GM21367 (cell line): ENCODE measurements around the gene CAT.
"Not testable (repeated sequence)": the region's sequence is repeated elsewhere in the genome, so short reads cannot be mapped to it uniquely, and the experiment has no call there.

ENCODE experiments used
- ATAC-seq: cut with Tn5 transposase; IDR thresholded peaks from one replicate; pipeline ENCODE4 v1.9.1; 2021; ENCODE audit not compliant: unreplicated experiment

CAT gene

GRCh38 chr11:34424826-34425225 lies 13.9 kb upstream of the CAT start:
- not testable (repeated sequence) for ATAC-seq

- no peak for ATAC-seq
Measured at GRCh38 chr11:34425360-34425759, 13.4 kb upstream of the CAT start.

- no peak for ATAC-seq
Measured at GRCh38 chr11:34425867-34426266, 12.9 kb upstream of the CAT start.

- no peak for ATAC-seq
Measured at GRCh38 chr11:34426766-34427185, 12.0 kb upstream of the CAT start.

GRCh38 chr11:34427186-34427805 lies 11.4 kb upstream of the CAT start:
- no peak for ATAC-seq

GRCh38 chr11:34431979-34432378 lies 6.8 kb upstream of the CAT start:
- no peak for ATAC-seq

- no peak for ATAC-seq
Measured at GRCh38 chr11:34432822-34433221, 5.9 kb upstream of the CAT start.

GRCh38 chr11:34433899-34434298 lies 4.8 kb upstream of the CAT start:
- ATAC-seq: no peak

GRCh38 chr11:34437224-34438125 lies 1.3 kb upstream of the CAT start:
- ATAC-seq: no peak

- ATAC-seq: no peak
Measured at GRCh38 chr11:34439610-34440198, 970 bp downstream of the CAT start.

GRCh38 chr11:34441814-34442213 lies 3.1 kb downstream of the CAT start:
- ATAC-seq: no peak

- ATAC-seq: no peak
Measured at GRCh38 chr11:34443136-34443535, 4.4 kb downstream of the CAT start.

GRCh38 chr11:34444428-34444827 lies 5.7 kb downstream of the CAT start:
- no peak for ATAC-seq

GRCh38 chr11:34445956-34446355 lies 7.2 kb downstream of the CAT start:
- ATAC-seq: no peak

GRCh38 chr11:34446386-34446785 lies 7.7 kb downstream of the CAT start:
- no peak for ATAC-seq

GRCh38 chr11:34447044-34447443 lies 8.3 kb downstream of the CAT start:
- ATAC-seq: no peak

GRCh38 chr11:34448223-34448994 lies 9.7 kb downstream of the CAT start:
- no peak for ATAC-seq

GRCh38 chr11:34449013-34449412 lies 10.3 kb downstream of the CAT start:
- no peak for ATAC-seq

- ATAC-seq: no peak
Measured at GRCh38 chr11:34451053-34451452, 12.3 kb downstream of the CAT start.

GRCh38 chr11:34454308-34455032 lies 15.7 kb downstream of the CAT start:
- no peak for ATAC-seq

GRCh38 chr11:34457607-34458006 lies 18.9 kb downstream of the CAT start:
- no peak for ATAC-seq
